ENCODE measurements around the gene GRIN3B.

GRCh38 chr19:1014161-1015060 is 14.2 kb downstream of the GRIN3B start:
- TF ChIP-seq CTCF (IDR thresholded peaks at IDR 0.05; ENCODE audit: low read depth, low read length, poor library complexity, severe bottlenecking) (no peak), EZH2phosphoT487 (IDR thresholded peaks at IDR 0.05; ENCODE audit: borderline replicate concordance, low read length) (no peak)

All from DOHH2 (cell line).